ENCODE measurements around the gene ARHGAP18. TPM values are rescaled to one million over a fixed set of nuclear protein-coding genes. Genes with fewer than 3 reads are reported as not detected.

ARHGAP18 gene
- total RNA-seq, 1 experiment from 2014 or later = 2.4 TPM

GRCh38 chr6:129685662-129686031 lies 24.3 kb downstream of the ARHGAP18 start:
- Histone ChIP-seq H3K4me1 (ENCODE audit: insufficient read depth, low read length) (peaks cover 3% of the 10 kb centered on the region; the same call in 1 of the 2 replicates), H3K27me3 (ENCODE audit: insufficient read depth, low read length) (no peaks in the 10 kb centered on the region), H3K9me3 (ENCODE audit: control insufficient read depth, low read depth, low read length) (no peaks in the 10 kb centered on the region), H2BK12ac (ENCODE audit: insufficient read length, low read depth, low read length) (no peak overlapping the region), H3K4me2 (ENCODE audit: insufficient read depth, insufficient read length, low read length) (no peak overlapping the region), H4K8ac (replicated peaks; ENCODE audit: insufficient read length, low read depth, low read length) (no peak overlapping the region), H4K20me1 (ENCODE audit: control insufficient read depth, insufficient read depth, insufficient read length) (no peaks in the 10 kb centered on the region), H3K23ac (ENCODE audit: insufficient read length, low read depth, low read length) (no peak overlapping the region), H3K56ac (ENCODE audit: insufficient read length, low read depth, low read length) (no peak overlapping the region), H2AK5ac (ENCODE audit: insufficient read length, low read length) (no peak overlapping the region), H4K5ac (ENCODE audit: insufficient read length, low read depth, low read length) (no peak overlapping the region), H3K4ac (ENCODE audit: low read depth, low read length) (no peak overlapping the region), H2AFZ (ENCODE audit: low read length) (no peak overlapping the region), H3K23me2 (ENCODE audit: insufficient read length, low read depth, low read length, poor library complexity, severe bottlenecking) (no peaks in the 10 kb centered on the region), H2BK20ac (ENCODE audit: low read depth, low read length, poor library complexity, severe bottlenecking) (no peak overlapping the region), H3K9ac (ENCODE audit: extremely low read depth, insufficient read length, low read length) (no peak overlapping the region), H3T11ph (ENCODE audit: low read length) (no peak overlapping the region), H3K79me1 (ENCODE audit: insufficient read depth, low read depth, low read length, poor library complexity, severe bottlenecking) (no peaks in the 10 kb centered on the region), H3K14ac (ENCODE audit: insufficient read depth, low read length) (no peak overlapping the region), H2BK120ac (ENCODE audit: low read depth, low read length, poor library complexity, severe bottlenecking) (no peak overlapping the region), H2BK5ac (ENCODE audit: insufficient read length, low read length) (no peak overlapping the region), H4K91ac (ENCODE audit: insufficient read length, low read depth, low read length) (no peak overlapping the region), H3K79me2 (ENCODE audit: insufficient read depth, low read length) (no peaks in the 10 kb centered on the region), H3K27ac (ENCODE audit: insufficient read length, low read depth, low read length) (no peak overlapping the region), H2BK15ac (ENCODE audit: low read depth, low read length) (no peak overlapping the region), H3K18ac (ENCODE audit: insufficient read length, low read depth, low read length) (no peak overlapping the region)
- no peak for DNase-seq
- no peak for TF ChIP-seq CTCF (conservative IDR thresholded peaks at IDR 0.05)
- no peak overlapping the region for H3K27ac Mint-ChIP-seq
- WGBS (ENCODE audit: extremely low coverage, insufficient read length, low lambda C conversion rate) = no CpG with 5 or more reads among the region's 5 CpGs
- no peaks in the 10 kb centered on the region for H3K9me3 Mint-ChIP-seq
- H3K4me1 Mint-ChIP-seq = peaks cover 11 to 13% of the 10 kb centered on the region in 2 experiments
- H3K4me3 Mint-ChIP-seq = no peak overlapping the region
- no peaks in the 10 kb centered on the region for H3K27me3 Mint-ChIP-seq (ENCODE audit: low read depth)
- H3K36me3 Mint-ChIP-seq (ENCODE audit: insufficient read depth in 1 of 3, low read depth in 3 of 3) = no peaks in the 10 kb centered on the region
